ENCODE measurements around the gene ATP2B3. TPM values are rescaled to one million over a fixed set of nuclear protein-coding genes. Genes with fewer than 3 reads are reported as not detected.

ATP2B3 gene
- polyA plus RNA-seq, 1 donor from 2014 or later = 5.3 TPM

- no peak overlapping the region for H3K9ac ChIP-seq (ENCODE audit: low read length)
- H3K27ac ChIP-seq (ENCODE audit: low read length) = no peak overlapping the region
- H3K9me3 ChIP-seq (ENCODE audit: low read length) = no peaks in the 10 kb centered on the region
- H3K27me3 ChIP-seq (ENCODE audit: insufficient read depth, low read depth, low read length) = no peaks in the 10 kb centered on the region
- no peak for TF ChIP-seq CTCF (IDR thresholded peaks at IDR 0.05; ENCODE audit: poor library complexity, severe bottlenecking)
- no peak for TF ChIP-seq POLR2AphosphoS5 (IDR thresholded peaks at IDR 0.05)
- TF ChIP-seq MXI1 (conservative IDR thresholded peaks at IDR 0.05; ENCODE audit: poor library complexity, severe bottlenecking) = no peak
- no peak for TF ChIP-seq RAD21 (conservative IDR thresholded peaks at IDR 0.05)
- TF ChIP-seq TAF1 (IDR thresholded peaks at IDR 0.05; ENCODE audit: low read depth) = no peak
- TF ChIP-seq EZH2 (IDR thresholded peaks at IDR 0.05; ENCODE audit: borderline replicate concordance, insufficient read depth, low read length, poor library complexity, severe bottlenecking) = no peak
- no peak for TF ChIP-seq EP300 (conservative IDR thresholded peaks at IDR 0.05; ENCODE audit: poor library complexity, severe bottlenecking)
- no peak for TF ChIP-seq SMC3 (conservative IDR thresholded peaks at IDR 0.05; ENCODE audit: poor library complexity)
- no peak for TF ChIP-seq REST (IDR thresholded peaks at IDR 0.05; ENCODE audit: borderline replicate concordance)
- no peak overlapping the region for H2AFZ ChIP-seq (ENCODE audit: low read depth, low read length)
- H3K79me2 ChIP-seq (replicated peaks; ENCODE audit: insufficient read depth, low read length) = no peaks in the 10 kb centered on the region
- H3K4me2 ChIP-seq (ENCODE audit: low read length) = no peak overlapping the region
- H3K4me3 ChIP-seq (ENCODE audit: low read length) = no peak overlapping the region
- H3K36me3 ChIP-seq (ENCODE audit: insufficient read depth, low read length) = no peaks in the 10 kb centered on the region
- H4K20me1 ChIP-seq (ENCODE audit: insufficient read depth) = no peaks in the 10 kb centered on the region
- H3F3A ChIP-seq (ENCODE audit: insufficient read depth, low read length, poor library complexity, severe bottlenecking) = no peaks in the 10 kb centered on the region
- no peaks in the 10 kb centered on the region for H3K9me2 ChIP-seq (ENCODE audit: insufficient read depth, low read length)
These were observed 40.3 kb downstream of the ATP2B3 start for GRCh38 chrX:153557618-153558355.

GRCh38 chrX:153560000-153560399, 42.6 kb downstream of the ATP2B3 start:
- Histone ChIP-seq H3K36me3 (ENCODE audit: insufficient read depth, low read length) (no peaks in the 10 kb centered on the region), H3K9me3 (ENCODE audit: low read length) (no peaks in the 10 kb centered on the region), H3K9me2 (ENCODE audit: insufficient read depth, low read length) (no peaks in the 10 kb centered on the region), H4K20me1 (ENCODE audit: insufficient read depth) (no peaks in the 10 kb centered on the region), H3K4me2 (ENCODE audit: low read length) (no peak overlapping the region), H3K27ac (ENCODE audit: low read length) (no peak overlapping the region), H3K4me3 (ENCODE audit: low read length) (no peak overlapping the region), H3K27me3 (ENCODE audit: insufficient read depth, low read depth, low read length) (no peaks in the 10 kb centered on the region), H3F3A (ENCODE audit: insufficient read depth, low read length, poor library complexity, severe bottlenecking) (no peaks in the 10 kb centered on the region), H3K79me2 (replicated peaks; ENCODE audit: insufficient read depth, low read length) (no peaks in the 10 kb centered on the region), H2AFZ (ENCODE audit: low read depth, low read length) (no peak overlapping the region), H3K9ac (ENCODE audit: low read length) (no peak overlapping the region)
- TF ChIP-seq EP300 (conservative IDR thresholded peaks at IDR 0.05; ENCODE audit: poor library complexity, severe bottlenecking) (no peak), SMC3 (conservative IDR thresholded peaks at IDR 0.05; ENCODE audit: poor library complexity) (no peak), MXI1 (conservative IDR thresholded peaks at IDR 0.05; ENCODE audit: poor library complexity, severe bottlenecking) (no peak)

All from neural cell (in vitro differentiated cells).